AG04450 (cell line): ENCODE measurements around the gene DTX3. TPM values are rescaled to one million over a fixed set of nuclear protein-coding genes. Genes with fewer than 3 reads are reported as not detected.
"Not testable (repeated sequence)": the region's sequence is repeated elsewhere in the genome, so short reads cannot be mapped to it uniquely, and the experiment has no call there.

Source experiments
- CTCF ChIA-PET: fragments of 300-600, 350-600 bp; formaldehyde crosslinking; extraction: SDS; loops from one replicate; lab custom pipeline; 2022; ENCODE audit warnings: antibody characterized with exemption, inconsistent platforms; lab: Charles Lee
- POLR2A ChIA-PET: fragments of 350-600 bp; formaldehyde crosslinking; extraction: SDS; loops from one replicate; lab custom pipeline; 2021; ENCODE audit warnings: antibody characterized with exemption, inconsistent platforms; lab: Yijun Ruan, JAX
- DNase-seq: peaks from one replicate; pipeline ENCODE4 v3.0.0-alpha.2; 2011; ENCODE audit warnings: low read depth, low spot score
- H3K27ac ChIP-seq: one replicate; pipeline ENCODE4 v1.5.1; 2012; ENCODE audit warnings: low read depth, low read length, control low read depth
- H3K27me3 ChIP-seq: one replicate; pipeline ENCODE4 v1.6.0; 2012; ENCODE audit warnings: low read length; ENCODE audit not compliant: control insufficient read depth, insufficient read depth
- H3K4me3 ChIP-seq: 2 replicates; pipeline ENCODE4 v1.5.1; 2011; ENCODE audit warnings: mild to moderate bottlenecking, low read depth, low read length, control low read depth
- H3K9me3 ChIP-seq: 2 replicates; pipeline ENCODE4 v1.5.1; 2012; ENCODE audit warnings: low read length; ENCODE audit not compliant: control insufficient read depth, insufficient read depth
- CTCF ChIP-seq: IDR thresholded peaks from 2 replicates; pipeline ENCODE4 v1.5.1; 2011; ENCODE audit warnings: low read depth, low read length, control low read depth, inconsistent platforms
- polyA plus RNA-seq: library from polyadenylated mRNA; depleted of rRNA; stranded (reverse); fragments of >200 nt; gene quantifications from 2 replicates; pipeline ENCODE4 v1.2.3, GENCODE V29; 2011

DTX3 gene
- polyA plus RNA-seq, 1 experiment, result 24.8 TPM

- no peaks in the 10 kb centered on the region for H3K9me3 ChIP-seq
- peaks cover 15% of the 10 kb centered on the region for H3K27me3 ChIP-seq
- CTCF ChIA-PET, result interaction anchor here (0.6 to 2.1 kb wide), 4 partner anchors 15 to 873 kb away, joined by 3 to 20 read pairs (median 5); no protein-coding TSS in a partner anchor
- DNase-seq, result no peak
- H3K4me3 ChIP-seq, result no peak overlapping the region
- no peak for TF ChIP-seq CTCF
- POLR2A ChIA-PET, result no interaction called here
- H3K27ac ChIP-seq, result no peak overlapping the region
These were observed 32.7 kb downstream of the DTX3 start for GRCh38 chr12:57637364-57637763.

- H3K27ac ChIP-seq, result no peak overlapping the region
- no peak overlapping the region for H3K4me3 ChIP-seq
- DNase-seq, result no peak
- no peaks in the 10 kb centered on the region for H3K9me3 ChIP-seq
- ChIA-PET CTCF (interaction anchor here (0.6 to 2.1 kb wide), 2 partner anchors 17 to 54 kb away, joined by 5 to 20 read pairs; no protein-coding TSS in a partner anchor), POLR2A (no interaction called here)
- no peak for TF ChIP-seq CTCF
- H3K27me3 ChIP-seq, result peaks cover 13% of the 10 kb centered on the region
These were observed 33.5 kb downstream of the DTX3 start for GRCh38 chr12:57638096-57638495.

GRCh38 chr12:57640175-57641042, 35.8 kb downstream of the DTX3 start:
- Histone ChIP-seq H3K9me3 (peaks cover 4% of the 10 kb centered on the region; the same call in 1 of the 2 replicates), H3K27ac (no peak overlapping the region), H3K27me3 (peaks cover 9% of the 10 kb centered on the region), H3K4me3 (no peak overlapping the region)
- CTCF ChIA-PET, result interaction anchor here (1.2 to 2.5 kb wide), 2 partner anchors 7 to 57 kb away, joined by 6 to 12 read pairs; partner anchors contain the start of gene B4GALNT1
- TF ChIP-seq CTCF, result no peak
- DNase-seq, result no peak
- POLR2A ChIA-PET, result no interaction called here

GRCh38 chr12:57641699-57642442, 37.2 kb downstream of the DTX3 start:
- Histone ChIP-seq H3K4me3 (no peak overlapping the region), H3K27me3 (peaks cover 9% of the 10 kb centered on the region), H3K9me3 (peaks cover 10% of the 10 kb centered on the region), H3K27ac (no peak overlapping the region)
- DNase-seq, result no peak
- POLR2A ChIA-PET, result no interaction called here
- CTCF ChIA-PET, result interaction anchor here (1.2 to 2.5 kb wide), 2 partner anchors 9 to 58 kb away, joined by 6 to 12 read pairs; partner anchors contain the start of gene B4GALNT1
- no peak for TF ChIP-seq CTCF

GRCh38 chr12:57645990-57646658, 41.5 kb downstream of the DTX3 start:
- CTCF ChIA-PET, H3K27me3 ChIP-seq, POLR2A ChIA-PET, H3K4me3 ChIP-seq, DNase-seq, H3K27ac ChIP-seq: not testable (repeated sequence)
- H3K9me3 ChIP-seq, result peaks cover 10% of the 10 kb centered on the region

- DNase-seq, H3K4me3 ChIP-seq, H3K27me3 ChIP-seq, H3K27ac ChIP-seq, POLR2A ChIA-PET, CTCF ChIA-PET: not testable (repeated sequence)
- H3K9me3 ChIP-seq, result peaks cover 10% of the 10 kb centered on the region
These were observed 42.0 kb downstream of the DTX3 start for GRCh38 chr12:57646659-57647049.
